Astrocyte (in vitro differentiated cells and primary cell): ENCODE data around the gene LINC00237. TPM values are rescaled to one million over a fixed set of nuclear protein-coding genes. Genes with fewer than 3 reads are reported as not detected.

Experiments
- DNase-seq: peaks from one replicate; pipeline ENCODE4 v3.0.0-alpha.2; 2010; ENCODE audit warnings: low read depth
- FAIRE-seq: peaks from 2 replicates; lab custom pipeline; 2011; peaks lifted over from hg19 to GRCh38; lab: Jason Lieb, UNC
- H2AFZ ChIP-seq: 2 replicates; pipeline ENCODE4 v1.6.0; 2012; ENCODE audit warnings: low read depth, low read length, inconsistent platforms
- H3K27ac ChIP-seq: 2 replicates; pipeline ENCODE4 v1.5.1; 2011; ENCODE audit warnings: low read depth, low read length, inconsistent platforms
- H3K27me3 ChIP-seq: 2 replicates; pipeline ENCODE4 v1.6.0; 2011; ENCODE audit warnings: low read length, inconsistent platforms; ENCODE audit not compliant: insufficient read depth
- H3K36me3 ChIP-seq: 2 replicates; pipeline ENCODE4 v1.5.1; 2011; ENCODE audit warnings: low read length, inconsistent platforms; ENCODE audit not compliant: insufficient read depth
- H3K4me1 ChIP-seq: 2 replicates; pipeline ENCODE4 v1.5.1; 2011; ENCODE audit warnings: low read length, inconsistent platforms; ENCODE audit not compliant: insufficient read depth
- H3K4me2 ChIP-seq: 2 replicates; pipeline ENCODE4 v1.6.0; 2012; ENCODE audit warnings: low read length, inconsistent platforms
- H3K4me3 ChIP-seq: 2 replicates; pipeline ENCODE4 v1.5.1; 2011; ENCODE audit warnings: low read depth, mild to moderate bottlenecking, low read length, inconsistent platforms; ENCODE audit not compliant: insufficient read depth
- H3K79me2 ChIP-seq: 2 replicates; pipeline ENCODE4 v1.6.0; 2012; ENCODE audit warnings: mild to moderate bottlenecking, low read length, inconsistent platforms; ENCODE audit not compliant: insufficient read depth
- H3K9ac ChIP-seq: 2 replicates; pipeline ENCODE4 v1.6.0; 2012; ENCODE audit warnings: mild to moderate bottlenecking, low read length, inconsistent platforms
- H3K9me3 ChIP-seq: 2 replicates; pipeline ENCODE4 v1.5.1; 2012; ENCODE audit warnings: low read depth, mild to moderate bottlenecking, low read length, inconsistent platforms; ENCODE audit not compliant: insufficient read depth
- H4K20me1 ChIP-seq: 2 replicates; pipeline ENCODE4 v1.6.0; 2012; ENCODE audit warnings: low read length, inconsistent platforms; ENCODE audit not compliant: insufficient read depth
- H3K27ac Mint-ChIP-seq: one replicate; pipeline ENCODE4 v1.8.0; 2021; ENCODE audit warnings: mild to moderate bottlenecking, mixed read lengths; ENCODE audit not compliant: unreplicated experiment
- H3K27me3 Mint-ChIP-seq: one replicate; pipeline ENCODE4 v1.8.0; 2021; ENCODE audit warnings: low read depth, mixed read lengths; ENCODE audit not compliant: unreplicated experiment
- H3K36me3 Mint-ChIP-seq: one replicate; pipeline ENCODE4 v1.8.0; 2021; ENCODE audit warnings: low read depth, mixed read lengths; ENCODE audit not compliant: unreplicated experiment
- H3K4me1 Mint-ChIP-seq: one replicate; pipeline ENCODE4 v1.8.0; 2021; ENCODE audit warnings: low read depth, mixed read lengths; ENCODE audit not compliant: unreplicated experiment
- H3K4me3 Mint-ChIP-seq: one replicate; pipeline ENCODE4 v1.8.0; 2021; ENCODE audit warnings: mild to moderate bottlenecking, moderate library complexity, mixed read lengths; ENCODE audit not compliant: unreplicated experiment
- H3K9me3 Mint-ChIP-seq: one replicate; pipeline ENCODE4 v1.8.0; 2021; ENCODE audit warnings: mild to moderate bottlenecking, mixed read lengths; ENCODE audit not compliant: unreplicated experiment
- CTCF ChIP-seq: IDR thresholded peaks from 2 replicates; pipeline ENCODE4 v1.5.1; 2011; ENCODE audit warnings: low read depth, mild to moderate bottlenecking, inconsistent platforms, low read length, moderate library complexity; ENCODE audit not compliant: insufficient read depth
- EZH2 ChIP-seq: IDR thresholded peaks from 2 replicates; pipeline ENCODE4 v1.6.1; 2012; ENCODE audit warnings: mild to moderate bottlenecking, low read length, inconsistent platforms; ENCODE audit not compliant: insufficient read depth
- total RNA-seq: library from RNA; stranded (reverse); gene quantifications from 2 replicates; pipeline ENCODE4 v1.2.1, GENCODE V29; 2021

The LINC00237 gene
- total RNA-seq, 1 donor from 2014 or later: not detected

GRCh38 chr20:21151791-21152190 lies 45.6 kb upstream of the LINC00237 start:
- H2AFZ ChIP-seq: no peak overlapping the region
- H3K4me1 ChIP-seq: no peaks in the 10 kb centered on the region
- FAIRE-seq (no peak), DNase-seq (no peak)
- H3K4me3 ChIP-seq: no peak overlapping the region
- H3K9me3 ChIP-seq: no peaks in the 10 kb centered on the region
- H3K27me3 ChIP-seq: no peaks in the 10 kb centered on the region
- no peak overlapping the region for H3K27ac Mint-ChIP-seq
- H3K9me3 Mint-ChIP-seq: no peaks in the 10 kb centered on the region
- H4K20me1 ChIP-seq: no peaks in the 10 kb centered on the region
- no peak overlapping the region for H3K27ac ChIP-seq
- H3K27me3 Mint-ChIP-seq: no peaks in the 10 kb centered on the region
- TF ChIP-seq EZH2: no peak
- no peak for TF ChIP-seq CTCF
- H3K4me2 ChIP-seq: no peak overlapping the region
- peaks cover 9% of the 10 kb centered on the region for H3K36me3 Mint-ChIP-seq
- H3K36me3 ChIP-seq: no peaks in the 10 kb centered on the region
- H3K4me3 Mint-ChIP-seq: no peak overlapping the region
- H3K9ac ChIP-seq: no peak overlapping the region
- H3K4me1 Mint-ChIP-seq: peaks cover 3% of the 10 kb centered on the region
- H3K79me2 ChIP-seq: no peaks in the 10 kb centered on the region

- Mint-ChIP-seq H3K4me3 (no peak overlapping the region), H3K4me1 (no peaks in the 10 kb centered on the region), H3K27ac (no peak overlapping the region), H3K27me3 (no peaks in the 10 kb centered on the region), H3K9me3 (no peaks in the 10 kb centered on the region), H3K36me3 (peaks cover 9% of the 10 kb centered on the region)
- H4K20me1 ChIP-seq: no peaks in the 10 kb centered on the region
- no peak overlapping the region for H3K9ac ChIP-seq
- no peak overlapping the region for H2AFZ ChIP-seq
- no peak overlapping the region for H3K4me2 ChIP-seq
- no peaks in the 10 kb centered on the region for H3K9me3 ChIP-seq
- no peaks in the 10 kb centered on the region for H3K4me1 ChIP-seq
- no peak overlapping the region for H3K4me3 ChIP-seq
- FAIRE-seq (no peak), DNase-seq (no peak)
- H3K27me3 ChIP-seq: no peaks in the 10 kb centered on the region
- H3K27ac ChIP-seq: no peak overlapping the region
- H3K36me3 ChIP-seq: no peaks in the 10 kb centered on the region
- no peaks in the 10 kb centered on the region for H3K79me2 ChIP-seq
- no peak for TF ChIP-seq EZH2
- no peak for TF ChIP-seq CTCF
Observed at GRCh38 chr20:21149344-21149743, 43.2 kb upstream of the LINC00237 start.

GRCh38 chr20:21147593-21147992 lies 41.4 kb upstream of the LINC00237 start:
- Mint-ChIP-seq H3K4me1 (no peaks in the 10 kb centered on the region), H3K36me3 (peaks cover 9% of the 10 kb centered on the region), H3K27ac (no peak overlapping the region), H3K27me3 (no peaks in the 10 kb centered on the region), H3K4me3 (no peak overlapping the region), H3K9me3 (no peaks in the 10 kb centered on the region)
- Histone ChIP-seq H4K20me1 (no peaks in the 10 kb centered on the region), H3K79me2 (no peaks in the 10 kb centered on the region), H3K4me3 (no peak overlapping the region), H3K36me3 (no peaks in the 10 kb centered on the region), H3K4me1 (no peaks in the 10 kb centered on the region), H3K27ac (no peak overlapping the region), H3K9me3 (no peaks in the 10 kb centered on the region), H3K27me3 (no peaks in the 10 kb centered on the region), H2AFZ (no peak overlapping the region), H3K4me2 (no peak overlapping the region), H3K9ac (no peak overlapping the region)
- DNase-seq (no peak), FAIRE-seq (no peak)
- TF ChIP-seq CTCF (no peak), EZH2 (no peak)
